Measurements from ENCODE around the gene PFAS. TPM values are rescaled to one million over a fixed set of nuclear protein-coding genes. Genes with fewer than 3 reads are reported as not detected.

Gene PFAS
- total RNA-seq, 1 donor = 18.8 TPM

DNA sequence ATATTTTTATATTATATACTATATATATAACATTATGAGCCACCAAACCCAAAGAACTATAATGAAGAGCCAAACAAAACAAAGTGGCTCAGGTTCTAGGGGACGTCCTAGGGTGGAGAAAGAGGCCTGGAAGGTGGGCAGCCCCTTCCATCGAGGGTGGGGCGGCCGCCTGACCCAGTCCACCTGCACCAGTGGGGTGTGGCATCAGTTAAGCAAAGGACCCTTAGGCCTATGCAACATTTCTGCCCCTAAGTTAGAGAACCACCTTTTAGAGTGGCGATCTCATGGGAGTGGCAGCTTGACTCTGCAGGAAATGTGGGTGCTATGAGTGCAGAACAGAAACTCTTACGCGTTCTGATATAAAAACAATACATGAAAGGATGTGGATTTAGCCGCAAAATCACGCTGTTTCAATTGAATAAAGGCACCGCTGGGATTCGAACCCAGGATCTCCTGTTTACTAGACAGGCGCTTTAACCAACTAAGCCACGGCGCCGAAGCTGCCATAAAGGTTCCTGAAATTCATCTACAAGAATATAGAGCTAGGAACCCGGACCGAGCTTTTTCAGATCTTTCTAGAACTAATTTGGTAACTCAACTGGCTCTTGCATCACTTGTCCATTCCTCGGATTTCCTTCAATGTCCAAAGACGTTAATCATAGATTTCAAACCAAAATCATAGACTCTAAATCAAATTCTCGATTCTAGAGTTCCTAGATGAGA lies 23.1 kb upstream of the PFAS start:
- H2AFZ ChIP-seq (ENCODE audit: low read length) = no peak overlapping the region
- peak overlapping the region; percentile 80 for H3K4me2 ChIP-seq (ENCODE audit: insufficient read depth, low read length)
- H3K27me3 ChIP-seq (ENCODE audit: insufficient read depth, low read length) = no peaks in the 10 kb centered on the region
- no peaks in the 10 kb centered on the region for H3K79me2 ChIP-seq (ENCODE audit: insufficient read depth, low read length)
- peak overlapping the region; percentile 59 for H3K27ac ChIP-seq (ENCODE audit: low read depth, low read length)
- peak overlapping the region; percentile 69 for H3K4me3 ChIP-seq (ENCODE audit: insufficient read depth, low read length)
- no peaks in the 10 kb centered on the region for H3K9me3 ChIP-seq (ENCODE audit: low read depth, low read length)
- peaks cover 8% of the 10 kb centered on the region for H4K20me1 ChIP-seq (ENCODE audit: insufficient read depth, low read length)
- TF ChIP-seq, protein P1, sequence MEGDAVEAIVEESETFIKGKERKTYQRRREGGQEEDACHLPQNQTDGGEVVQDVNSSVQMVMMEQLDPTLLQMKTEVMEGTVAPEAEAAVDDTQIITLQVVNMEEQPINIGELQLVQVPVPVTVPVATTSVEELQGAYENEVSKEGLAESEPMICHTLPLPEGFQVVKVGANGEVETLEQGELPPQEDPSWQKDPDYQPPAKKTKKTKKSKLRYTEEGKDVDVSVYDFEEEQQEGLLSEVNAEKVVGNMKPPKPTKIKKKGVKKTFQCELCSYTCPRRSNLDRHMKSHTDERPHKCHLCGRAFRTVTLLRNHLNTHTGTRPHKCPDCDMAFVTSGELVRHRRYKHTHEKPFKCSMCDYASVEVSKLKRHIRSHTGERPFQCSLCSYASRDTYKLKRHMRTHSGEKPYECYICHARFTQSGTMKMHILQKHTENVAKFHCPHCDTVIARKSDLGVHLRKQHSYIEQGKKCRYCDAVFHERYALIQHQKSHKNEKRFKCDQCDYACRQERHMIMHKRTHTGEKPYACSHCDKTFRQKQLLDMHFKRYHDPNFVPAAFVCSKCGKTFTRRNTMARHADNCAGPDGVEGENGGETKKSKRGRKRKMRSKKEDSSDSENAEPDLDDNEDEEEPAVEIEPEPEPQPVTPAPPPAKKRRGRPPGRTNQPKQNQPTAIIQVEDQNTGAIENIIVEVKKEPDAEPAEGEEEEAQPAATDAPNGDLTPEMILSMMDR (IDR thresholded peaks at IDR 0.05; ENCODE audit: extremely low read depth, low read depth, low read length) = no peak
- peaks cover 29% of the 10 kb centered on the region for H3K36me3 ChIP-seq (ENCODE audit: insufficient read depth, low read length)
- peaks cover 19% of the 10 kb centered on the region for H3K4me1 ChIP-seq (ENCODE audit: insufficient read depth, low read length)
- DNase-seq (ENCODE audit: insufficient read length, low spot score, missing footprints) = peak; percentile 78

DNA sequence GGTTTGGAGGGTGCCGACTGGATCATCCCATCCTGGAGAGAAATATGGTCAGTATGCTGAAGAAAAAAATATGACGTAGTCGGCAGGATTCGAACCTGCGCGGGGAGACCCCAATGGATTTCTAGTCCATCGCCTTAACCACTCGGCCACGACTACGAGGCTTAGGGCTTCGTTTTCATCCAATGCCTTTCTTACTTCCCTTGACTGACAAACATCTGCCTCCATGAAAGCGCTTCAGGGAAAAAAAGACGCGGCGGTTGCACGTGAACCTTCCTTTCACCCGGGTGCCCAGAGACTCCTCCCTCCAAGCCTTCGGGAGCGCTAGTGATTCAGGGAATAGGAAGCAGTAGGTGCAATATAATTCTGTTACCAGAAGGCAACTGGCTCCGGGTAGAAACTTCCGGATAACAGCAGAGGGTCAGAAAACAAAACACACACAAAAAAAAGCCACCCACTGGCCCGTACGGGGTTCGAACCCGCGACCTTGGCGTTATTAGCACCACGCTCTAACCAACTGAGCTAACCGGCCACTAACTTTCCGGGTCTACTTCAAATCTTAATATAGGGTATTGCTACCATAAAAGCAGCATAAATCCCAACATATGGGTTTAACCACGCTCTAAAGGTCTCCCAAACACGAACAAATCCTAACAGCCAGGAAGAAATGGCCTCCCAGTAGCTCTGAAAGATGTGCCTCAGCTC lies 22.4 kb upstream of the PFAS start:
- Histone ChIP-seq H3K4me1 (ENCODE audit: insufficient read depth, low read length) (peaks cover 19% of the 10 kb centered on the region), H3K9me3 (ENCODE audit: low read depth, low read length) (no peaks in the 10 kb centered on the region), H4K20me1 (ENCODE audit: insufficient read depth, low read length) (peaks cover 8% of the 10 kb centered on the region), H2AFZ (ENCODE audit: low read length) (peak overlapping the region; percentile 4), H3K27me3 (ENCODE audit: insufficient read depth, low read length) (no peaks in the 10 kb centered on the region), H3K79me2 (ENCODE audit: insufficient read depth, low read length) (no peaks in the 10 kb centered on the region), H3K4me3 (ENCODE audit: insufficient read depth, low read length) (peak overlapping the region; percentile 69), H3K27ac (ENCODE audit: low read depth, low read length) (peak overlapping the region; percentile 59), H3K36me3 (ENCODE audit: insufficient read depth, low read length) (peaks cover 36% of the 10 kb centered on the region), H3K4me2 (ENCODE audit: insufficient read depth, low read length) (peak overlapping the region; percentile 80)
- TF ChIP-seq, protein P1 (IDR thresholded peaks at IDR 0.05; ENCODE audit: extremely low read depth, low read depth, low read length) = no peak
- DNase-seq (ENCODE audit: insufficient read length, low spot score, missing footprints) = peak; percentile 87

DNA sequence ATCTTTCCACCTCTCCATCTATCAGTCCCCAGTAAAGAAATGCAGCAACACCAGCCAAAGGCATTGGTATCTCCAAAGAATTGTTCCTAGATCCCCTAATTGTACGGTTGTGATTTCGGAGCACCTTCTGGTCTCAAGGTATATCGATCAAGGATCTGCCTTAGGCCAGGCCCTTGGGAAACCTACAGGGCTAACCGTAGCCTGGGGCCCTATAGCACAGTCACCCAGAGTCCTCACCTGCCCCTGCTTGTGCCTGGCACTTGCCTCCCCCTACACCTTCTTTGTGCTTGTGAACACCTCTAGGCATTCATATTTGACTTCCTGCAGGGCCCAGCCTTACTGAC lies 21.9 kb upstream of the PFAS start:
- H3K27ac ChIP-seq (ENCODE audit: low read depth, low read length) = peak overlapping the region; percentile 59

More for the DNA sequence above, 21.9 kb upstream of the PFAS start:
- DNase-seq (ENCODE audit: insufficient read length, low spot score, missing footprints) = no peak
- H2AFZ ChIP-seq (ENCODE audit: low read length) = peak overlapping the region; percentile 4
- no peaks in the 10 kb centered on the region for H3K27me3 ChIP-seq (ENCODE audit: insufficient read depth, low read length)
- H3K4me1 ChIP-seq (ENCODE audit: insufficient read depth, low read length) = peaks cover 16% of the 10 kb centered on the region
- peaks cover 42% of the 10 kb centered on the region for H3K36me3 ChIP-seq (ENCODE audit: insufficient read depth, low read length)
- no peaks in the 10 kb centered on the region for H3K9me3 ChIP-seq (ENCODE audit: low read depth, low read length)
- H3K79me2 ChIP-seq (ENCODE audit: insufficient read depth, low read length) = no peaks in the 10 kb centered on the region
- H4K20me1 ChIP-seq (ENCODE audit: insufficient read depth, low read length) = peaks cover 8% of the 10 kb centered on the region
- H3K4me2 ChIP-seq (ENCODE audit: insufficient read depth, low read length) = peak overlapping the region; percentile 80
- H3K4me3 ChIP-seq (ENCODE audit: insufficient read depth, low read length) = peak overlapping the region; percentile 69
- TF ChIP-seq, protein P1 (IDR thresholded peaks at IDR 0.05; ENCODE audit: extremely low read depth, low read depth, low read length) = no peak

Measured in osteoblast (primary cell).